Measurements from ENCODE around the gene DCLK2. TPM values are rescaled to one million over a fixed set of nuclear protein-coding genes. Genes with fewer than 3 reads are reported as not detected.

DCLK2 gene
- total RNA-seq, 1 donor from 2014 or later, result 3.4 TPM

DNA sequence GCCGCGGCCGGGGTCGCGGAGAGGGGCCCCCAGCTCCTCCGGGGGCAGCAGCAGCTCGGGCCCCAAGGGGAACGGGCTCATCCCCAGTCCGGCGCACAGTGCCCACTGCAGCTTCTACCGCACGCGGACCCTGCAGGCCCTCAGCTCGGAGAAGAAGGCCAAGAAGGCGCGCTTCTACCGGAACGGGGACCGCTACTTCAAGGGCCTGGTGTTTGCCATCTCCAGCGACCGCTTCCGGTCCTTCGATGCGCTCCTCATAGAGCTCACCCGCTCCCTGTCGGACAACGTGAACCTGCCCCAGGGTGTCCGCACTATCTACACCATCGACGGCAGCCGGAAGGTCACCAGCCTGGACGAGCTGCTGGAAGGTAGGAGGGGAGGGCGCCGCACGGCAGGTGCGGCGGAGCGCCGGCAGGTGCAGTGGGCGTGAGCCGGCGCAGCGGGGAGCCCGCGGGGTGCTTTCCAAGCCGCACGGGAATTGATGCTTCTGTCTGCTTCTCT is 886 bp downstream of the DCLK2 start:
- no peak for DNase-seq (ENCODE audit: low read depth)
- H3K36me3 ChIP-seq (ENCODE audit: control insufficient read depth, insufficient read depth, low read length), result no peaks in the 10 kb centered on the region
- H3K4me3 ChIP-seq (ENCODE audit: low read depth, low read length), result peak overlapping the region; percentile 56
- H3K27me3 ChIP-seq (ENCODE audit: control insufficient read depth, insufficient read depth, low read length), result no peaks in the 10 kb centered on the region
- TF ChIP-seq, protein P1, sequence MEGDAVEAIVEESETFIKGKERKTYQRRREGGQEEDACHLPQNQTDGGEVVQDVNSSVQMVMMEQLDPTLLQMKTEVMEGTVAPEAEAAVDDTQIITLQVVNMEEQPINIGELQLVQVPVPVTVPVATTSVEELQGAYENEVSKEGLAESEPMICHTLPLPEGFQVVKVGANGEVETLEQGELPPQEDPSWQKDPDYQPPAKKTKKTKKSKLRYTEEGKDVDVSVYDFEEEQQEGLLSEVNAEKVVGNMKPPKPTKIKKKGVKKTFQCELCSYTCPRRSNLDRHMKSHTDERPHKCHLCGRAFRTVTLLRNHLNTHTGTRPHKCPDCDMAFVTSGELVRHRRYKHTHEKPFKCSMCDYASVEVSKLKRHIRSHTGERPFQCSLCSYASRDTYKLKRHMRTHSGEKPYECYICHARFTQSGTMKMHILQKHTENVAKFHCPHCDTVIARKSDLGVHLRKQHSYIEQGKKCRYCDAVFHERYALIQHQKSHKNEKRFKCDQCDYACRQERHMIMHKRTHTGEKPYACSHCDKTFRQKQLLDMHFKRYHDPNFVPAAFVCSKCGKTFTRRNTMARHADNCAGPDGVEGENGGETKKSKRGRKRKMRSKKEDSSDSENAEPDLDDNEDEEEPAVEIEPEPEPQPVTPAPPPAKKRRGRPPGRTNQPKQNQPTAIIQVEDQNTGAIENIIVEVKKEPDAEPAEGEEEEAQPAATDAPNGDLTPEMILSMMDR (IDR thresholded peaks at IDR 0.05; ENCODE audit: insufficient read depth, low read length, poor library complexity, severe bottlenecking), result no peak

DNA sequence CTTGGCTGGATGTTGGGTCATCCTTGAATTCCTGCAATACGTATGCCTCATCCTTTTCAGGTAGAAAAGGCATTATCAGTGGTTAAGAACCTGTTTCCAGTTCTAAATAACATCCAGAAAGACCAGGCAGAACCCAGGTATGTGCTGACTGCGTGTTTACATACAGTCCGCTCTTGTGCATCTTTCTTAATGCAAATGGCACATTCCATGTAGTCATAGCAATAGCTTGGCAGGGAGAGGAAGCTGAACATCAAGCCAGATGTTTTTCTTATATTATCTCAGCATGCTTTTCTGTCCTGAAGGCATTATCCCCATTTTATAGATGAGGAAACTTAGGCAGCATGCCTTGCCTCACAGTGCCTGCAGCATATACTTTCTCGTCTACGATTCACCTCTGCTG is 2.1 kb downstream of the DCLK2 start:
- TF ChIP-seq, protein P1 (IDR thresholded peaks at IDR 0.05; ENCODE audit: insufficient read depth, low read length, poor library complexity, severe bottlenecking), result no peak
- Histone ChIP-seq H3K36me3 (ENCODE audit: control insufficient read depth, insufficient read depth, low read length) (no peaks in the 10 kb centered on the region), H3K4me3 (ENCODE audit: low read depth, low read length) (no peak overlapping the region), H3K27me3 (ENCODE audit: control insufficient read depth, insufficient read depth, low read length) (no peaks in the 10 kb centered on the region)
- no peak for DNase-seq (ENCODE audit: low read depth)

GRCh38 chr4:150080875-150081274 is 2.6 kb downstream of the DCLK2 start:
- H3K36me3 ChIP-seq (ENCODE audit: control insufficient read depth, insufficient read depth, low read length), result no peaks in the 10 kb centered on the region
- H3K4me3 ChIP-seq (ENCODE audit: low read depth, low read length), result no peak overlapping the region
- no peak for DNase-seq (ENCODE audit: low read depth)
- TF ChIP-seq, protein P1 (IDR thresholded peaks at IDR 0.05; ENCODE audit: insufficient read depth, low read length, poor library complexity, severe bottlenecking), result no peak
- no peaks in the 10 kb centered on the region for H3K27me3 ChIP-seq (ENCODE audit: control insufficient read depth, insufficient read depth, low read length)

- no peak for DNase-seq (ENCODE audit: low read depth)
- Histone ChIP-seq H3K27me3 (ENCODE audit: control insufficient read depth, insufficient read depth, low read length) (no peaks in the 10 kb centered on the region), H3K4me3 (ENCODE audit: low read depth, low read length) (no peak overlapping the region), H3K36me3 (ENCODE audit: control insufficient read depth, insufficient read depth, low read length) (no peaks in the 10 kb centered on the region)
- TF ChIP-seq, protein P1 (IDR thresholded peaks at IDR 0.05; ENCODE audit: insufficient read depth, low read length, poor library complexity, severe bottlenecking), result no peak
Observed at GRCh38 chr4:150082241-150082640, 4.0 kb downstream of the DCLK2 start.

DNA sequence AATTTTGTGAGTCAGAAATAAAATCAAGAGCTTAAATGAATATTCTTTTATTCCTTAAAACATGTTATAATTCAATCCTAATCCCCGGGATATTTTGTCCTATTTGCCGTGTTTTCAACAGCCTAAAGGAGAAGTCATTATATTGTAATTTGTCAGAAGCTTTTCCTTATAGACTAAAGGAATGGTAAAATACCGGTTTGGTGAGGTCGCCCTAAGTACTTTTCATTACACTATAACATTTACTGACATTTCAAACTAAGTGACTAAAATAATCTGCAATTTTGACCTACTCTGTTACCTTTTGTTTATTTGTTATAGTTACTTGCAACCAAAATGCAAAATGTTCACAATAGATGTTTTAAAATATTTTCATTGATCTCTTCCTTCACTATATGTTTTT is 8.8 kb downstream of the DCLK2 start:
- Histone ChIP-seq H3K36me3 (ENCODE audit: control insufficient read depth, insufficient read depth, low read length) (no peaks in the 10 kb centered on the region), H3K4me3 (ENCODE audit: low read depth, low read length) (no peak overlapping the region), H3K27me3 (ENCODE audit: control insufficient read depth, insufficient read depth, low read length) (no peaks in the 10 kb centered on the region)
- TF ChIP-seq, protein P1 (IDR thresholded peaks at IDR 0.05; ENCODE audit: insufficient read depth, low read length, poor library complexity, severe bottlenecking), result no peak
- no peak for DNase-seq (ENCODE audit: low read depth)

DNA sequence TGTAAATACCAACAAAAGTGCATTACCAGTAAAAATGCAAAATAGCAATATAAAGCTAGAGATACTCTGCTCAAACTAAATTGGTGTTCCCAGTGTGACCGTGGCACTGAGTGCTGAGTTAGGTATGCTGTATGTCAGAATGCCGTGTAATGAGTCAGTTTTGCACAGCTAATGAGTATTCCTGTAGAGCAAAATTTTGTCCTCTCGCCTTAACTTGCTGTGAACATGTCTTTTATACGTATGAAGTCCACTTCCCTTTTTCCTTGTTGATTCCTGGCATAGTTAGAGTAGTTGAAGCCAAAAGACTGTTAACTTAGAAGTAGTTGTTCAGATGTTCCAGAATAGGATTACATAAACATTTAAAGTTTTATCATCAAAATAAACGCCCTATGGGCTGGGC is 11.5 kb downstream of the DCLK2 start:
- TF ChIP-seq, protein P1 (IDR thresholded peaks at IDR 0.05; ENCODE audit: insufficient read depth, low read length, poor library complexity, severe bottlenecking), result no peak
- no peak for DNase-seq (ENCODE audit: low read depth)
- H3K27me3 ChIP-seq (ENCODE audit: control insufficient read depth, insufficient read depth, low read length), result no peaks in the 10 kb centered on the region

More for the DNA sequence above, 11.5 kb downstream of the DCLK2 start:
- Histone ChIP-seq H3K36me3 (ENCODE audit: control insufficient read depth, insufficient read depth, low read length) (no peaks in the 10 kb centered on the region), H3K4me3 (ENCODE audit: low read depth, low read length) (no peak overlapping the region)
